CD14-positive monocyte (primary cell): ENCODE results near the gene SCP2. TPM values are rescaled to one million over a fixed set of nuclear protein-coding genes. Genes with fewer than 3 reads are reported as not detected.
A peak's percentile ranks its signal among the peaks of the same experiment; 100 is the strongest.

Experiments
- DNase-seq, 3 donors: peaks; one replicate each; pipeline ENCODE4 v3.0.0-alpha.2; 2011 to 2022
- H2AFZ ChIP-seq: 2 replicates; pipeline ENCODE4 v1.6.0; 2012; ENCODE audit warnings: mild to moderate bottlenecking, low read depth, low read length, inconsistent platforms; ENCODE audit not compliant: insufficient read depth, poor library complexity, severe bottlenecking
- H3K27ac ChIP-seq, 2 donors: 1 replicate in 1 of 2; 2 replicates in 1 of 2; pipeline ENCODE4 v1.5.1; 2012 to 2013; ENCODE audit warnings: low read length in 2 of 2, control low read depth in 1 of 2, inconsistent platforms in 1 of 2, low read depth in 1 of 2, mild to moderate bottlenecking in 1 of 2
- H3K27me3 ChIP-seq, 2 donors: one replicate each; pipeline versions ENCODE4 v1.6.0 to v1.6.1; 2011 to 2013; ENCODE audit warnings: low read length in 2 of 2; ENCODE audit not compliant: control insufficient read depth in 2 of 2, insufficient read depth in 2 of 2
- H3K36me3 ChIP-seq, 2 donors: replicated peaks in 1 of 2; 1 replicate in 1 of 2; 2 replicates in 1 of 2; pipeline versions ENCODE4 v1.5.1 to v1.6.1; 2012 to 2013; ENCODE audit warnings: low read length in 2 of 2, control low read depth in 1 of 2, inconsistent platforms in 1 of 2, mild to moderate bottlenecking in 1 of 2; ENCODE audit not compliant: insufficient read depth in 2 of 2, control insufficient read depth in 1 of 2
- H3K4me1 ChIP-seq, 2 donors: 1 replicate in 1 of 2; 2 replicates in 1 of 2; pipeline versions ENCODE4 v1.5.1 to v1.6.1; 2012 to 2013; ENCODE audit warnings: low read length in 2 of 2, control low read depth in 1 of 2, inconsistent platforms in 1 of 2, mild to moderate bottlenecking in 1 of 2, moderate library complexity in 1 of 2; ENCODE audit not compliant: insufficient read depth in 2 of 2, control insufficient read depth in 1 of 2
- H3K4me2 ChIP-seq: replicated peaks from 2 replicates; pipeline ENCODE3; 2012; ENCODE audit warnings: low read length, moderate library complexity, mild to moderate bottlenecking; ENCODE audit not compliant: poor library complexity, severe bottlenecking; ENCODE audit errors: extremely low read depth
- H3K4me3 ChIP-seq, 3 experiments: fragments of 200-600 bp in 1 of 3; sonication (generic) in 1 of 3; replicated peaks in 1 of 3; 1 replicate in 2 of 3; 2 replicates in 1 of 3; pipeline ENCODE4 v1.5.1; 2011 to 2013; ENCODE audit warnings: low read length in 3 of 3, mild to moderate bottlenecking in 3 of 3, control low read depth in 2 of 3, low read depth in 2 of 3, inconsistent platforms in 1 of 3, moderate library complexity in 1 of 3
- H3K79me2 ChIP-seq: 2 replicates; pipeline ENCODE4 v1.6.0; 2012; ENCODE audit warnings: mild to moderate bottlenecking, control low read depth, inconsistent platforms, low read length, moderate library complexity; ENCODE audit not compliant: insufficient read depth
- H3K9ac ChIP-seq: 2 replicates; pipeline ENCODE4 v1.6.0; 2017; ENCODE audit warnings: low read length, mild to moderate bottlenecking; ENCODE audit not compliant: insufficient read depth, poor library complexity, severe bottlenecking
- H3K9me3 ChIP-seq, 2 donors: replicated peaks in 1 of 2; 1 replicate in 1 of 2; 2 replicates in 1 of 2; pipeline versions ENCODE4 v1.5.1 to v1.6.1; 2012 to 2013; ENCODE audit warnings: low read length in 2 of 2, control low read depth in 1 of 2; ENCODE audit not compliant: control insufficient read depth in 1 of 2, insufficient read depth in 1 of 2
- H4K20me1 ChIP-seq: 2 replicates; pipeline ENCODE4 v1.6.0; 2012; ENCODE audit warnings: mild to moderate bottlenecking, low read length, control low read depth, moderate library complexity; ENCODE audit not compliant: insufficient read depth
- H3K27ac Mint-ChIP-seq, 7 donors: one replicate each; pipeline ENCODE4 v1.8.0; 2020; ENCODE audit warnings: mild to moderate bottlenecking in 7 of 7, mixed read lengths in 7 of 7, moderate library complexity in 6 of 7, inconsistent platforms in 2 of 7
- H3K27me3 Mint-ChIP-seq, 3 donors: one replicate each; pipeline ENCODE4 v1.8.0; 2021 to 2022; ENCODE audit warnings: low read depth in 3 of 3, mild to moderate bottlenecking in 3 of 3, mixed read lengths in 3 of 3, moderate library complexity in 3 of 3, inconsistent platforms in 1 of 3
- H3K36me3 Mint-ChIP-seq, 2 donors: one replicate each; pipeline ENCODE4 v1.8.0; 2020; ENCODE audit warnings: mixed read lengths in 2 of 2, inconsistent platforms in 1 of 2, mild to moderate bottlenecking in 1 of 2
- H3K4me1 Mint-ChIP-seq: one replicate; pipeline ENCODE4 v1.8.0; 2020; ENCODE audit warnings: mild to moderate bottlenecking, mixed read lengths
- H3K4me3 Mint-ChIP-seq, 2 donors: one replicate each; pipeline ENCODE4 v1.8.0; 2020; ENCODE audit warnings: mild to moderate bottlenecking in 2 of 2, mixed read lengths in 2 of 2, moderate library complexity in 1 of 2
- H3K9me3 Mint-ChIP-seq, 7 donors: one replicate each; pipeline ENCODE4 v1.8.0; 2020 to 2022; ENCODE audit warnings: mixed read lengths in 7 of 7, mild to moderate bottlenecking in 6 of 7, moderate library complexity in 6 of 7, inconsistent platforms in 2 of 7
- CTCF ChIP-seq: fragments of 200-600 bp; IDR thresholded peaks from one replicate; pipeline ENCODE4 v1.8.0; 2022; ENCODE audit warnings: antibody characterized with exemption, mild to moderate bottlenecking
- WGBS: methylation state at CpG from one replicate; pipeline ENCODE4 v1.1.5; 2013; ENCODE audit warnings: missing lambda C conversion rate; ENCODE audit not compliant: insufficient coverage; 5-methylcytosine and 5-hydroxymethylcytosine counted together
- intact Hi-C, 2 donors: fragments of 100-400 bp; cut with micrococcal nuclease; formaldehyde crosslinking; loops; one replicate each; pipeline versions ENCODE4 v1.15.0 to v1.15.1; 2023
- polyA plus RNA-seq, 3 donors: library from polyadenylated mRNA; depleted of rRNA in 1 of 3; unstranded in 2 of 3; stranded (reverse) in 1 of 3; fragments of 300-500 nt in 2 of 3; fragments of >200 nt in 1 of 3; fragmentation: Illumina TruSeq in 2 of 3; gene quantifications; 1 replicate in 2 of 3; 2 replicates in 1 of 3; pipeline ENCODE4 v1.2.3, GENCODE V29; 2012 to 2021

Gene SCP2
- polyA plus RNA-seq, 3 donors: 56.3 to 197 (median 156) TPM

GRCh38 chr1:52970149-52970548 lies 43.1 kb downstream of the SCP2 start:
- Histone ChIP-seq H3K4me3 (no peak overlapping the region), H2AFZ (no peak overlapping the region), H4K20me1 (no peaks in the 10 kb centered on the region), H3K9me3 (no peaks in the 10 kb centered on the region), H3K27me3 (no peaks in the 10 kb centered on the region), H3K4me2 (no peak overlapping the region), H3K4me1 (no peaks in the 10 kb centered on the region), H3K79me2 (no peaks in the 10 kb centered on the region), H3K36me3 (no peaks in the 10 kb centered on the region), H3K9ac (no peak overlapping the region), H3K27ac (no peak overlapping the region)
- H3K4me3 Mint-ChIP-seq: no peak overlapping the region
- peaks cover 16 to 39% of the 10 kb centered on the region in 2 donors for H3K36me3 Mint-ChIP-seq
- H3K9me3 Mint-ChIP-seq: no peaks in the 10 kb centered on the region
- H3K4me1 Mint-ChIP-seq: no peaks in the 10 kb centered on the region
- 100% methylated on average over 3 of the region's 3 CpGs for WGBS
- no peaks in the 10 kb centered on the region for H3K27me3 Mint-ChIP-seq
- H3K27ac Mint-ChIP-seq: peak overlapping the region in 1 of 7 donors; percentile 4
- TF ChIP-seq CTCF: no peak
- intact Hi-C loops: no loop called here
- no peak for DNase-seq

GRCh38 chr1:52973841-52974240 lies 46.8 kb downstream of the SCP2 start:
- Histone ChIP-seq H3K9me3 (no peaks in the 10 kb centered on the region), H4K20me1 (no peaks in the 10 kb centered on the region), H3K4me2 (no peak overlapping the region), H3K9ac (no peak overlapping the region), H3K4me3 (no peak overlapping the region), H3K27ac (no peak overlapping the region), H3K36me3 (peaks cover 4 to 5% of the 10 kb centered on the region in 2 donors), H3K27me3 (no peaks in the 10 kb centered on the region), H3K79me2 (no peaks in the 10 kb centered on the region), H3K4me1 (peaks cover 3 to 5% of the 10 kb centered on the region in 2 donors), H2AFZ (no peak overlapping the region)
- no peak overlapping the region for H3K4me3 Mint-ChIP-seq
- intact Hi-C loops: no loop called here
- DNase-seq: no peak
- H3K27ac Mint-ChIP-seq: no peak overlapping the region
- peaks cover 29 to 43% of the 10 kb centered on the region in 2 donors for H3K36me3 Mint-ChIP-seq
- no CpG with 5 or more reads among the region's 3 CpGs for WGBS
- H3K4me1 Mint-ChIP-seq: peaks cover 6% of the 10 kb centered on the region
- peaks cover 0 to 4% (median 0%) of the 10 kb centered on the region in 3 donors for H3K27me3 Mint-ChIP-seq
- no peak for TF ChIP-seq CTCF
- H3K9me3 Mint-ChIP-seq: no peaks in the 10 kb centered on the region
